Large intestine (tissue), 3 donors: ENCODE results near the gene EML1. TPM values are rescaled to one million over a fixed set of nuclear protein-coding genes. Genes with fewer than 3 reads are reported as not detected.
A peak's percentile ranks its signal among the peaks of the same experiment; 100 is the strongest.

Source experiments
- DNase-seq, 2 donors: peaks; one replicate each; pipeline versions ENCODE4 v3.0.0 to v3.0.0-alpha.2; 2013
- H3K27ac ChIP-seq: one replicate; pipeline ENCODE4 v1.5.1; 2013; ENCODE audit warnings: low read length
- H3K27me3 ChIP-seq: 2 replicates; pipeline ENCODE4 v1.6.1; 2013; ENCODE audit warnings: low read length; ENCODE audit not compliant: control insufficient read depth, insufficient read depth
- H3K36me3 ChIP-seq: 2 replicates; pipeline ENCODE4 v1.6.1; 2013; ENCODE audit warnings: low read length; ENCODE audit not compliant: control insufficient read depth, insufficient read depth
- H3K4me1 ChIP-seq: one replicate; pipeline ENCODE4 v1.6.1; 2013; ENCODE audit warnings: low read length; ENCODE audit not compliant: control insufficient read depth, insufficient read depth
- H3K4me3 ChIP-seq: one replicate; pipeline ENCODE4 v1.5.1; 2013; ENCODE audit warnings: low read length
- H3K9me3 ChIP-seq: one replicate; pipeline ENCODE4 v1.6.1; 2013; ENCODE audit warnings: mild to moderate bottlenecking, low read depth, low read length, moderate library complexity; ENCODE audit not compliant: control insufficient read depth
- WGBS: methylation state at CpG from one replicate; pipeline ENCODE4 v1.1.5; 2013; ENCODE audit warnings: low lambda C conversion rate; ENCODE audit not compliant: insufficient coverage; 5-methylcytosine and 5-hydroxymethylcytosine counted together
- polyA plus RNA-seq: library from polyadenylated mRNA; unstranded; fragments of 120-200 nt; gene quantifications from one replicate; pipeline ENCODE4 v1.2.1, GENCODE V29; 2013

EML1 gene
- polyA plus RNA-seq, 1 donor = 22.0 TPM

- Histone ChIP-seq H3K9me3 (no peaks in the 10 kb centered on the region), H3K27ac (no peak overlapping the region), H3K4me3 (no peak overlapping the region), H3K27me3 (no peaks in the 10 kb centered on the region), H3K36me3 (no peaks in the 10 kb centered on the region), H3K4me1 (peaks cover 27% of the 10 kb centered on the region)
- WGBS = no CpG with 5 or more reads among the region's 14 CpGs
- DNase-seq = no peak
Observed at GRCh38 chr14:99781853-99782610, 11.2 kb upstream of the EML1 start.

DNA sequence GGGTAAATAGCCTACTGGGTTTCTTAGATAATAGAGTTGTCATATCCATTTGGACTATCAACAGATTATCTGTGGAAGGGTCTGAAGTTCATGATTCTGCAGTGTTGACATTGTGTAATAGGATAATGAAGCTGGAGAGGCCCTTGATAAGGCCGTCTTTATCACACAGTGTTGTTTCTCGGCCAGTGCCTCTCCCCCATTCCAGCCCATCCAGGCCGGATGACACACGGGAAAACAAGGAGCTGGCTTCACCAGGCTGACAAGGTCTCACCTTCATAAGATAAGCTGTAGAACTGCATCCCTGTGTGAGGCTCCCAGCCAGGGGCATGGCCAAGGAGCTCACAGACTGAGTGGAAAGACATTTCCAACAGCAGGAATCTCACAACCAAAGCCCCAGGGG is 8.7 kb upstream of the EML1 start:
- Histone ChIP-seq H3K4me1 (peaks cover 35% of the 10 kb centered on the region), H3K27me3 (no peaks in the 10 kb centered on the region), H3K27ac (peak overlapping the region; percentile 87), H3K36me3 (no peaks in the 10 kb centered on the region), H3K9me3 (no peaks in the 10 kb centered on the region), H3K4me3 (no peak overlapping the region)
- WGBS = no CpG with 5 or more reads among the region's 4 CpGs
- peak; percentile 91 to 93 for DNase-seq

- H3K27ac ChIP-seq = peak overlapping the region; percentile 87
- WGBS = 91% methylated on average over 7 of the region's 9 CpGs
Observed at GRCh38 chr14:99785426-99785825, 7.8 kb upstream of the EML1 start.

GRCh38 chr14:99786511-99786989 is 6.7 kb upstream of the EML1 start:
- Histone ChIP-seq H3K27ac (no peak overlapping the region), H3K4me3 (no peak overlapping the region), H3K36me3 (no peaks in the 10 kb centered on the region), H3K4me1 (peaks cover 40% of the 10 kb centered on the region), H3K9me3 (no peaks in the 10 kb centered on the region), H3K27me3 (no peaks in the 10 kb centered on the region)
- 60% methylated on average over 1 of the region's 8 CpGs for WGBS
- no peak for DNase-seq

More at GRCh38 chr14:99785426-99785825, 7.8 kb upstream of the EML1 start:
- Histone ChIP-seq H3K27me3 (no peaks in the 10 kb centered on the region), H3K4me1 (peaks cover 35% of the 10 kb centered on the region), H3K4me3 (no peak overlapping the region), H3K9me3 (no peaks in the 10 kb centered on the region), H3K36me3 (no peaks in the 10 kb centered on the region)
- no peak for DNase-seq

GRCh38 chr14:99788713-99789112 is 4.5 kb upstream of the EML1 start:
- no peaks in the 10 kb centered on the region for H3K9me3 ChIP-seq
- H3K4me3 ChIP-seq = no peak overlapping the region
- no peaks in the 10 kb centered on the region for H3K36me3 ChIP-seq
- 100% methylated on average over 1 of the region's 6 CpGs for WGBS
- H3K27ac ChIP-seq = no peak overlapping the region
- H3K4me1 ChIP-seq = peaks cover 43% of the 10 kb centered on the region
- no peaks in the 10 kb centered on the region for H3K27me3 ChIP-seq
- DNase-seq = no peak

- H3K36me3 ChIP-seq = no peaks in the 10 kb centered on the region
- WGBS = no CpG with 5 or more reads among the region's 2 CpGs
- H3K27ac ChIP-seq = no peak overlapping the region
- H3K9me3 ChIP-seq = no peaks in the 10 kb centered on the region
- peaks cover 39% of the 10 kb centered on the region for H3K4me1 ChIP-seq
- H3K4me3 ChIP-seq = no peak overlapping the region
- H3K27me3 ChIP-seq = no peaks in the 10 kb centered on the region
- DNase-seq = no peak
Observed at GRCh38 chr14:99789581-99789980, 3.6 kb upstream of the EML1 start.

GRCh38 chr14:99790201-99790977 is 2.8 kb upstream of the EML1 start:
- Histone ChIP-seq H3K36me3 (no peaks in the 10 kb centered on the region), H3K27me3 (no peaks in the 10 kb centered on the region), H3K9me3 (no peaks in the 10 kb centered on the region), H3K4me3 (no peak overlapping the region), H3K4me1 (peaks cover 35% of the 10 kb centered on the region), H3K27ac (no peak overlapping the region)
- no CpG with 5 or more reads among the region's 7 CpGs for WGBS
- no peak for DNase-seq

- no peak for DNase-seq
- H3K36me3 ChIP-seq = no peaks in the 10 kb centered on the region
- no peak overlapping the region for H3K4me3 ChIP-seq
- no peak overlapping the region for H3K27ac ChIP-seq
- peaks cover 39% of the 10 kb centered on the region for H3K4me1 ChIP-seq
- H3K9me3 ChIP-seq = no peaks in the 10 kb centered on the region
- no CpG with 5 or more reads among the region's 6 CpGs for WGBS
- no peaks in the 10 kb centered on the region for H3K27me3 ChIP-seq
Observed at GRCh38 chr14:99790978-99791376, 2.2 kb upstream of the EML1 start.

GRCh38 chr14:99791476-99792209 is 1.6 kb upstream of the EML1 start:
- H3K36me3 ChIP-seq = no peaks in the 10 kb centered on the region
- DNase-seq = no peak
- peaks cover 38% of the 10 kb centered on the region for H3K4me1 ChIP-seq
- no peak overlapping the region for H3K4me3 ChIP-seq
- H3K27ac ChIP-seq = no peak overlapping the region
- no peaks in the 10 kb centered on the region for H3K9me3 ChIP-seq
- H3K27me3 ChIP-seq = no peaks in the 10 kb centered on the region
- 100% methylated on average over 1 of the region's 13 CpGs for WGBS

- WGBS = 88% methylated on average over 5 of the region's 6 CpGs
- Histone ChIP-seq H3K4me1 (peaks cover 36% of the 10 kb centered on the region), H3K4me3 (peak overlapping the region; percentile 48), H3K27me3 (no peaks in the 10 kb centered on the region), H3K36me3 (no peaks in the 10 kb centered on the region), H3K9me3 (no peaks in the 10 kb centered on the region), H3K27ac (peak overlapping the region; percentile 47)
- no peak for DNase-seq
Observed at GRCh38 chr14:99792210-99792535, 1.0 kb upstream of the EML1 start.
